Sigmoid colon (tissue), 4 donors: ENCODE results near the gene MRPS33.

Experiments used
- CTCF ChIP-seq, 4 experiments: fragments of 450-650 bp in 3 of 4; fragments of 200-600 bp in 1 of 4; IDR thresholded peaks; one replicate each; pipeline ENCODE4 v1.5.1; 2016 to 2019; ENCODE audit warnings: antibody characterized with exemption in 4 of 4, mild to moderate bottlenecking in 3 of 4, moderate library complexity in 2 of 4
- EP300 ChIP-seq, 4 donors: sonication (generic); formaldehyde crosslinking; IDR thresholded peaks; one replicate each; pipeline ENCODE4 v1.6.1; 2017; ENCODE audit warnings: antibody characterized with exemption in 4 of 4
- POLR2AphosphoS5 ChIP-seq, 4 donors: sonication (generic); formaldehyde crosslinking; IDR thresholded peaks; one replicate each; pipeline ENCODE4 v1.6.1; 2017; ENCODE audit warnings: antibody characterized with exemption in 4 of 4

GRCh38 chr7:141023295-141023694, 8.5 kb upstream of the MRPS33 start:
- no peak for TF ChIP-seq CTCF (IDR thresholded peaks at IDR 0.05)
- TF ChIP-seq POLR2AphosphoS5 (IDR thresholded peaks at IDR 0.05) = no peak
- no peak for TF ChIP-seq EP300 (IDR thresholded peaks at IDR 0.05)
